WTC11 (cell line): ENCODE results near the gene CCDC136.

ENCODE experiments used
- ESRRA ChIP-seq: sonication (generic); formaldehyde crosslinking; IDR thresholded peaks from 2 replicates; pipeline ENCODE4 v1.8.1; 2022; ENCODE audit warnings: mild to moderate bottlenecking, missing genetic modification reagents, borderline replicate concordance
- FOXJ3 ChIP-seq: sonication (generic); formaldehyde crosslinking; IDR thresholded peaks from 2 replicates; pipeline ENCODE4 v1.9.0; 2021; ENCODE audit warnings: missing genetic modification reagents, mild to moderate bottlenecking, borderline replicate concordance
- GABPB1 ChIP-seq: sonication (generic); formaldehyde crosslinking; IDR thresholded peaks from 2 replicates; pipeline ENCODE4 v1.8.1; 2023; ENCODE audit warnings: mild to moderate bottlenecking, missing genetic modification reagents
- NFYB ChIP-seq: sonication (generic); formaldehyde crosslinking; conservative IDR thresholded peaks from 2 replicates; pipeline ENCODE4 v1.8.0; 2022; ENCODE audit warnings: low read depth, missing genetic modification reagents
- SP1 ChIP-seq: sonication (generic); formaldehyde crosslinking; conservative IDR thresholded peaks from 2 replicates; pipeline ENCODE4 v1.8.1; 2022; ENCODE audit warnings: missing genetic modification reagents
- TP53 ChIP-seq: sonication (generic); formaldehyde crosslinking; IDR thresholded peaks from 2 replicates; pipeline ENCODE4 v1.8.1; 2023; ENCODE audit warnings: mild to moderate bottlenecking, missing genetic modification reagents
- ZBTB21 ChIP-seq: sonication (generic); formaldehyde crosslinking; IDR thresholded peaks from 2 replicates; pipeline ENCODE4 v1.8.1; 2023; ENCODE audit warnings: mild to moderate bottlenecking, missing genetic modification reagents, borderline replicate concordance
- TF ChIP-seq, protein P1 (sequence below): fragments of 200-600 bp; IDR thresholded peaks from 2 replicates; pipeline ENCODE4 v1.8.0; 2022; ENCODE audit warnings: antibody characterized with exemption
- TF ChIP-seq, protein P2 (sequence below): sonication (generic); formaldehyde crosslinking; IDR thresholded peaks from 2 replicates; pipeline ENCODE4 v1.8.0; 2022; ENCODE audit warnings: mild to moderate bottlenecking, missing genetic modification reagents

DNA sequence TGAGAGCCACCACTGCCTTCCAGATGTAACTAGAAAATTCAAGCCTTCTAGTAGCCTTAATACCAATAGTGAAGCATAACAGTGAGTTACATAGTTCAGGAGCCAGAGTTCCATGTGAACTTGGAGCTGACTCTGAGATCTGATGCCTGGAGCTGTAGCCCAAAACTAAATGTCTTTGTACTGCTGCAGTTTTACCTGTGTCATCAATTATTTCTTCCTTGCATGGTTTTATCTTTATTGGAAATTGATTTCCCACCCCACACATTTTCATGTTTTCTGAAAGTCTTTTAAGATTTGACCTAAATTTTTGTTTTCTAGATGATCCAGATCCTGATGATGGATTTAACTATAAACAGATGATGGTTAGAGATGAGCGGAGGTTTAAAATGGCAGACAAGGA is 33.2 kb upstream of the CCDC136 start:
- TF ChIP-seq, protein P1, sequence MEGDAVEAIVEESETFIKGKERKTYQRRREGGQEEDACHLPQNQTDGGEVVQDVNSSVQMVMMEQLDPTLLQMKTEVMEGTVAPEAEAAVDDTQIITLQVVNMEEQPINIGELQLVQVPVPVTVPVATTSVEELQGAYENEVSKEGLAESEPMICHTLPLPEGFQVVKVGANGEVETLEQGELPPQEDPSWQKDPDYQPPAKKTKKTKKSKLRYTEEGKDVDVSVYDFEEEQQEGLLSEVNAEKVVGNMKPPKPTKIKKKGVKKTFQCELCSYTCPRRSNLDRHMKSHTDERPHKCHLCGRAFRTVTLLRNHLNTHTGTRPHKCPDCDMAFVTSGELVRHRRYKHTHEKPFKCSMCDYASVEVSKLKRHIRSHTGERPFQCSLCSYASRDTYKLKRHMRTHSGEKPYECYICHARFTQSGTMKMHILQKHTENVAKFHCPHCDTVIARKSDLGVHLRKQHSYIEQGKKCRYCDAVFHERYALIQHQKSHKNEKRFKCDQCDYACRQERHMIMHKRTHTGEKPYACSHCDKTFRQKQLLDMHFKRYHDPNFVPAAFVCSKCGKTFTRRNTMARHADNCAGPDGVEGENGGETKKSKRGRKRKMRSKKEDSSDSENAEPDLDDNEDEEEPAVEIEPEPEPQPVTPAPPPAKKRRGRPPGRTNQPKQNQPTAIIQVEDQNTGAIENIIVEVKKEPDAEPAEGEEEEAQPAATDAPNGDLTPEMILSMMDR: no peak
- TF ChIP-seq ESRRA (CRISPR knock-in tag) (no peak), FOXJ3 (CRISPR knock-in tag) (no peak), GABPB1 (CRISPR knock-in tag) (no peak), ZBTB21 (CRISPR knock-in tag) (no peak), SP1 (no peak), NFYB (CRISPR knock-in tag) (no peak), TP53 (CRISPR knock-in tag) (no peak)
- TF ChIP-seq, protein P2, sequence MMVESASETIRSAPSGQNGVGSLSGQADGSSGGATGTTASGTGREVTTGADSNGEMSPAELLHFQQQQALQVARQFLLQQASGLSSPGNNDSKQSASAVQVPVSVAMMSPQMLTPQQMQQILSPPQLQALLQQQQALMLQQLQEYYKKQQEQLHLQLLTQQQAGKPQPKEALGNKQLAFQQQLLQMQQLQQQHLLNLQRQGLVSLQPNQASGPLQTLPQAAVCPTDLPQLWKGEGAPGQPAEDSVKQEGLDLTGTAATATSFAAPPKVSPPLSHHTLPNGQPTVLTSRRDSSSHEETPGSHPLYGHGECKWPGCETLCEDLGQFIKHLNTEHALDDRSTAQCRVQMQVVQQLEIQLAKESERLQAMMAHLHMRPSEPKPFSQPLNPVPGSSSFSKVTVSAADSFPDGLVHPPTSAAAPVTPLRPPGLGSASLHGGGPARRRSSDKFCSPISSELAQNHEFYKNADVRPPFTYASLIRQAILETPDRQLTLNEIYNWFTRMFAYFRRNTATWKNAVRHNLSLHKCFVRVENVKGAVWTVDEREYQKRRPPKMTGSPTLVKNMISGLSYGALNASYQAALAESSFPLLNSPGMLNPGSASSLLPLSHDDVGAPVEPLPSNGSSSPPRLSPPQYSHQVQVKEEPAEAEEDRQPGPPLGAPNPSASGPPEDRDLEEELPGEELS (CRISPR knock-in tag): no peak
